Liver (tissue), 9 donors: ENCODE data around the gene XYLT2. TPM values are rescaled to one million over a fixed set of nuclear protein-coding genes. Genes with fewer than 3 reads are reported as not detected.

Source experiments
- DNase-seq: peaks from one replicate; pipeline ENCODE4 v3.0.0-alpha.2; 2017; ENCODE audit warnings: low spot score
- H3K27ac ChIP-seq, 2 donors: one replicate each; pipeline ENCODE4 v1.7.0; 2013; ENCODE audit warnings: inconsistent platforms in 2 of 2, low read length in 2 of 2, control low read depth in 1 of 2, low read depth in 1 of 2, mild to moderate bottlenecking in 1 of 2
- H3K27me3 ChIP-seq, 4 donors: one replicate each; pipeline versions ENCODE4 v1.6.1 to v1.7.0; 2013; ENCODE audit warnings: low read length in 3 of 4, inconsistent platforms in 1 of 4, mild to moderate bottlenecking in 1 of 4, moderate library complexity in 1 of 4; ENCODE audit not compliant: control insufficient read depth in 4 of 4, insufficient read depth in 4 of 4
- H3K36me3 ChIP-seq, 4 donors: one replicate each; pipeline versions ENCODE4 v1.6.1 to v1.7.0; 2013; ENCODE audit warnings: low read length in 3 of 4, mild to moderate bottlenecking in 3 of 4, low read depth in 1 of 4, moderate library complexity in 1 of 4; ENCODE audit not compliant: control insufficient read depth in 4 of 4, insufficient read depth in 3 of 4
- H3K4me1 ChIP-seq, 4 donors: one replicate each; pipeline versions ENCODE4 v1.6.1 to v1.7.0; 2013; ENCODE audit warnings: low read length in 3 of 4, mild to moderate bottlenecking in 3 of 4, moderate library complexity in 1 of 4; ENCODE audit not compliant: control insufficient read depth in 4 of 4, insufficient read depth in 4 of 4
- H3K4me3 ChIP-seq, 3 donors: one replicate each; pipeline versions ENCODE4 v1.6.1 to v1.7.0; 2013; ENCODE audit warnings: low read length in 3 of 3, control low read depth in 1 of 3, low read depth in 1 of 3, mild to moderate bottlenecking in 1 of 3
- H3K9ac ChIP-seq, 2 donors: one replicate each; pipeline ENCODE4 v1.7.0; 2013; ENCODE audit warnings: low read length in 2 of 2, mild to moderate bottlenecking in 2 of 2, moderate library complexity in 2 of 2, control low read depth in 1 of 2, low read depth in 1 of 2
- H3K9me3 ChIP-seq, 4 donors: one replicate each; pipeline versions ENCODE4 v1.6.1 to v1.7.0; 2013; ENCODE audit warnings: low read length in 3 of 4; ENCODE audit not compliant: control insufficient read depth in 4 of 4
- EGR1 ChIP-seq, 2 donors: IDR thresholded peaks; 2 replicates each; pipeline ENCODE4 v1.6.1; 2016 to 2018; ENCODE audit warnings: antibody characterized with exemption in 2 of 2, low read depth in 2 of 2
- FOXA1 ChIP-seq: IDR thresholded peaks from 2 replicates; pipeline ENCODE4 v1.6.1; 2016; ENCODE audit warnings: antibody characterized with exemption
- FOXA2 ChIP-seq: IDR thresholded peaks from 2 replicates; pipeline ENCODE4 v1.6.1; 2016; ENCODE audit warnings: antibody characterized with exemption
- HNF4A ChIP-seq, 2 donors: conservative IDR thresholded peaks; 2 replicates each; pipeline ENCODE4 v1.6.1; 2016; ENCODE audit warnings: antibody characterized with exemption in 2 of 2, mild to moderate bottlenecking in 2 of 2
- HNF4G ChIP-seq: IDR thresholded peaks from 2 replicates; pipeline ENCODE4 v1.6.1; 2016; ENCODE audit warnings: antibody characterized with exemption
- JUND ChIP-seq, 2 donors: IDR thresholded peaks; 2 replicates each; pipeline ENCODE4 v1.6.1; 2016; ENCODE audit warnings: antibody characterized with exemption in 2 of 2
- NR2F2 ChIP-seq: IDR thresholded peaks from 2 replicates; pipeline ENCODE4 v1.6.1; 2016; ENCODE audit warnings: antibody characterized with exemption
- RAD21 ChIP-seq, 2 donors: IDR thresholded peaks; 2 replicates each; pipeline ENCODE4 v1.6.1; 2016; ENCODE audit warnings: antibody characterized with exemption in 2 of 2, mild to moderate bottlenecking in 2 of 2
- RXRA ChIP-seq, 2 donors: IDR thresholded peaks; 2 replicates each; pipeline ENCODE4 v1.6.1; 2017 to 2018; ENCODE audit warnings: antibody characterized with exemption in 2 of 2, mild to moderate bottlenecking in 1 of 2
- SP1 ChIP-seq: IDR thresholded peaks from 2 replicates; pipeline ENCODE4 v1.6.1; 2018; ENCODE audit warnings: antibody characterized with exemption, mild to moderate bottlenecking
- TAF1 ChIP-seq: conservative IDR thresholded peaks from 2 replicates; pipeline ENCODE4 v1.6.1; 2016; ENCODE audit warnings: antibody characterized with exemption, mild to moderate bottlenecking
- YY1 ChIP-seq: IDR thresholded peaks from 2 replicates; pipeline ENCODE4 v1.6.1; 2016; ENCODE audit warnings: antibody characterized with exemption, mild to moderate bottlenecking
- WGBS: extraction: QIAGEN DNeasy Blood & Tissue Kit; methylation state at CpG from one replicate; pipeline ENCODE4 v1.1.7; 2013; 5-methylcytosine and 5-hydroxymethylcytosine counted together
- polyA plus RNA-seq, 2 donors: library from polyadenylated mRNA; stranded (reverse) in 1 of 2; unstranded in 1 of 2; fragments of 200-250 nt in 1 of 2; fragments of >200 nt in 1 of 2; fragmentation: Nextera tagmentation in 1 of 2; extraction: Ambion mirVana in 1 of 2; gene quantifications; one replicate each; pipeline versions ENCODE4 v1.2.1 to v1.2.3, GENCODE V29; 2013 to 2015
- total RNA-seq, 2 donors: library from RNA; depleted of rRNA; stranded (reverse); fragments of >200 nt; gene quantifications; one replicate each; pipeline ENCODE4 v1.2.3, GENCODE V29; 2014
- TF ChIP-seq, protein P1 (sequence below): IDR thresholded peaks from 2 replicates; pipeline ENCODE4 v1.6.1; 2016; ENCODE audit warnings: antibody characterized with exemption, mild to moderate bottlenecking
- TF ChIP-seq, protein P2 (sequence below): fragments of 150-350 bp; IDR thresholded peaks from 2 replicates; pipeline ENCODE4 v1.5.1; 2017; ENCODE audit warnings: improper control_type of control experiment, low read depth, low read length; ENCODE audit not compliant: missing input control
- TF ChIP-seq, protein P3 (sequence below): IDR thresholded peaks from 2 replicates; pipeline ENCODE4 v1.6.1; 2016; ENCODE audit warnings: antibody characterized with exemption
- TF ChIP-seq, protein P4 (sequence below): IDR thresholded peaks from 2 replicates; pipeline ENCODE4 v1.6.1; 2016; ENCODE audit warnings: antibody characterized with exemption
- TF ChIP-seq, protein P5 (sequence below): IDR thresholded peaks from 2 replicates; pipeline ENCODE4 v1.6.1; 2016; ENCODE audit warnings: antibody characterized with exemption
- donor health status: healthy.
- donor health status: healthy.
- donor health status: healthy.
- donor health status: healthy.
- donor health status: healthy.

XYLT2 gene
- total and polyA plus RNA-seq, 4 donors, result 5.3 to 11.3 (median 8.2) TPM

GRCh38 chr17:50326831-50327364 lies 19.0 kb upstream of the XYLT2 start:
- H3K9me3 ChIP-seq, result no peaks in the 10 kb centered on the region
- H3K9ac ChIP-seq, result no peak overlapping the region
- no peak overlapping the region for H3K4me3 ChIP-seq
- 76% methylated on average over 9 of the region's 9 CpGs for WGBS
- H3K27ac ChIP-seq, result no peak overlapping the region
- DNase-seq, result no peak
- H3K27me3 ChIP-seq, result no peaks in the 10 kb centered on the region
- H3K4me1 ChIP-seq, result no peaks in the 10 kb centered on the region
- H3K36me3 ChIP-seq, result no peaks in the 10 kb centered on the region
- no peak for TF ChIP-seq HNF4A (conservative IDR thresholded peaks at IDR 0.05)
- no peak for TF ChIP-seq FOXA1
- TF ChIP-seq EGR1 (IDR thresholded peaks at IDR 0.05; ENCODE audit: low read depth in 2 of 2), result no peak
- TF ChIP-seq, protein P1, sequence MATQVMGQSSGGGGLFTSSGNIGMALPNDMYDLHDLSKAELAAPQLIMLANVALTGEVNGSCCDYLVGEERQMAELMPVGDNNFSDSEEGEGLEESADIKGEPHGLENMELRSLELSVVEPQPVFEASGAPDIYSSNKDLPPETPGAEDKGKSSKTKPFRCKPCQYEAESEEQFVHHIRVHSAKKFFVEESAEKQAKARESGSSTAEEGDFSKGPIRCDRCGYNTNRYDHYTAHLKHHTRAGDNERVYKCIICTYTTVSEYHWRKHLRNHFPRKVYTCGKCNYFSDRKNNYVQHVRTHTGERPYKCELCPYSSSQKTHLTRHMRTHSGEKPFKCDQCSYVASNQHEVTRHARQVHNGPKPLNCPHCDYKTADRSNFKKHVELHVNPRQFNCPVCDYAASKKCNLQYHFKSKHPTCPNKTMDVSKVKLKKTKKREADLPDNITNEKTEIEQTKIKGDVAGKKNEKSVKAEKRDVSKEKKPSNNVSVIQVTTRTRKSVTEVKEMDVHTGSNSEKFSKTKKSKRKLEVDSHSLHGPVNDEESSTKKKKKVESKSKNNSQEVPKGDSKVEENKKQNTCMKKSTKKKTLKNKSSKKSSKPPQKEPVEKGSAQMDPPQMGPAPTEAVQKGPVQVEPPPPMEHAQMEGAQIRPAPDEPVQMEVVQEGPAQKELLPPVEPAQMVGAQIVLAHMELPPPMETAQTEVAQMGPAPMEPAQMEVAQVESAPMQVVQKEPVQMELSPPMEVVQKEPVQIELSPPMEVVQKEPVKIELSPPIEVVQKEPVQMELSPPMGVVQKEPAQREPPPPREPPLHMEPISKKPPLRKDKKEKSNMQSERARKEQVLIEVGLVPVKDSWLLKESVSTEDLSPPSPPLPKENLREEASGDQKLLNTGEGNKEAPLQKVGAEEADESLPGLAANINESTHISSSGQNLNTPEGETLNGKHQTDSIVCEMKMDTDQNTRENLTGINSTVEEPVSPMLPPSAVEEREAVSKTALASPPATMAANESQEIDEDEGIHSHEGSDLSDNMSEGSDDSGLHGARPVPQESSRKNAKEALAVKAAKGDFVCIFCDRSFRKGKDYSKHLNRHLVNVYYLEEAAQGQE, result no peak
- TF ChIP-seq, protein P2, sequence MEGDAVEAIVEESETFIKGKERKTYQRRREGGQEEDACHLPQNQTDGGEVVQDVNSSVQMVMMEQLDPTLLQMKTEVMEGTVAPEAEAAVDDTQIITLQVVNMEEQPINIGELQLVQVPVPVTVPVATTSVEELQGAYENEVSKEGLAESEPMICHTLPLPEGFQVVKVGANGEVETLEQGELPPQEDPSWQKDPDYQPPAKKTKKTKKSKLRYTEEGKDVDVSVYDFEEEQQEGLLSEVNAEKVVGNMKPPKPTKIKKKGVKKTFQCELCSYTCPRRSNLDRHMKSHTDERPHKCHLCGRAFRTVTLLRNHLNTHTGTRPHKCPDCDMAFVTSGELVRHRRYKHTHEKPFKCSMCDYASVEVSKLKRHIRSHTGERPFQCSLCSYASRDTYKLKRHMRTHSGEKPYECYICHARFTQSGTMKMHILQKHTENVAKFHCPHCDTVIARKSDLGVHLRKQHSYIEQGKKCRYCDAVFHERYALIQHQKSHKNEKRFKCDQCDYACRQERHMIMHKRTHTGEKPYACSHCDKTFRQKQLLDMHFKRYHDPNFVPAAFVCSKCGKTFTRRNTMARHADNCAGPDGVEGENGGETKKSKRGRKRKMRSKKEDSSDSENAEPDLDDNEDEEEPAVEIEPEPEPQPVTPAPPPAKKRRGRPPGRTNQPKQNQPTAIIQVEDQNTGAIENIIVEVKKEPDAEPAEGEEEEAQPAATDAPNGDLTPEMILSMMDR, result no peak
- no peak for TF ChIP-seq YY1
- TF ChIP-seq, protein P3, sequence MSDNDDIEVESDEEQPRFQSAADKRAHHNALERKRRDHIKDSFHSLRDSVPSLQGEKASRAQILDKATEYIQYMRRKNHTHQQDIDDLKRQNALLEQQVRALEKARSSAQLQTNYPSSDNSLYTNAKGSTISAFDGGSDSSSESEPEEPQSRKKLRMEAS, result no peak
- TF ChIP-seq, protein P4, sequence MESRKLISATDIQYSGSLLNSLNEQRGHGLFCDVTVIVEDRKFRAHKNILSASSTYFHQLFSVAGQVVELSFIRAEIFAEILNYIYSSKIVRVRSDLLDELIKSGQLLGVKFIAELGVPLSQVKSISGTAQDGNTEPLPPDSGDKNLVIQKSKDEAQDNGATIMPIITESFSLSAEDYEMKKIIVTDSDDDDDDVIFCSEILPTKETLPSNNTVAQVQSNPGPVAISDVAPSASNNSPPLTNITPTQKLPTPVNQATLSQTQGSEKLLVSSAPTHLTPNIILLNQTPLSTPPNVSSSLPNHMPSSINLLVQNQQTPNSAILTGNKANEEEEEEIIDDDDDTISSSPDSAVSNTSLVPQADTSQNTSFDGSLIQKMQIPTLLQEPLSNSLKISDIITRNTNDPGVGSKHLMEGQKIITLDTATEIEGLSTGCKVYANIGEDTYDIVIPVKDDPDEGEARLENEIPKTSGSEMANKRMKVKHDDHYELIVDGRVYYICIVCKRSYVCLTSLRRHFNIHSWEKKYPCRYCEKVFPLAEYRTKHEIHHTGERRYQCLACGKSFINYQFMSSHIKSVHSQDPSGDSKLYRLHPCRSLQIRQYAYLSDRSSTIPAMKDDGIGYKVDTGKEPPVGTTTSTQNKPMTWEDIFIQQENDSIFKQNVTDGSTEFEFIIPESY, result no peak
- no peak for TF ChIP-seq HNF4G
- no peak for TF ChIP-seq SP1
- TF ChIP-seq RAD21 (IDR thresholded peaks at IDR 0.05), result no peak
- no peak for TF ChIP-seq TAF1

DNA sequence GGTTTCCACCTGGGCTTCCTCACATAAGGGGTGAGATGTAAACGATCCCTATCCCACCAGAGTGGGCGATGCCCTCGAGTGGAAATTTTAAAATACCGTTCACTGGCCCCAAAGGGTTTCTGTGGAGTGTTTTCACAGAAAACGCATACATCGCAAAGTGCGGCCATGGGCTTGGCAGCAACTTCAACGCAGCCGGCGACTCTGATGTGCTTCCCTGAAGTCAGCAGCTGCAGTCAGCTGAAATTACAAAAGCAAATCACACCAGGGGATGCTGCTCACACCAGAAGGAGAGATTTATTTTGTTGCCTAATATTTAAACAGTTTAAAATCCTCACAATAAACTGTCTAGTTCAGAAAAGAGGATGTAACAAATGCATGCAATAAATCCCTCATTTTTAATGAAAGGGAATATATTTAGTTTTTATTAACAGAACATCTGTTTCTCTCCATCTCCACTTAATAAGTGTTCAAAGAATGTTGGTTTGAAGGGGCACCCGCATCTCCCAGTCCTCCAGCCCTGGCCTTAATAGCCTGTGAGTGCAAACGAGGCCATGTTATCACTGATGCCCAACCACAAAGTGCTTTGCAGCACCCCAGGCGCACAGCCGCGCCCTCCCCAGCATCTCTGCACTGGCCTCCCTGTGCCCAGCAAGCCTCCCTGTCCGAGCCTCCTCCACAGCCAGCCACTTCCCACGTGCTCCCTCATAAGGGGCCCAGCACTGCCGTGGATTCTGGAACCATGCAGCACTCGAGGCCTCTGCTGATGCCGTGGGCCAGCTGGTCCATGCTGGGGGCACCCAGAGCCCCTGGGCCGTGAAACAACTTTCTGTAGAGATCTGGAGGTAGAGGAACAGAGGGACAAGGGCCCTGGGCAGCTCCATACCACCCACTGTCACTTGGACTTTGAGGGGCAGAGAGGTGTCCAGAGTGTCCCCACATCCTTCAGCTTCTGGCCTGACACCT lies 17.3 kb upstream of the XYLT2 start:
- 83% methylated on average over 21 of the region's 21 CpGs for WGBS
- Histone ChIP-seq H3K9me3 (no peaks in the 10 kb centered on the region), H3K27me3 (no peaks in the 10 kb centered on the region), H3K27ac (no peak overlapping the region), H3K36me3 (no peaks in the 10 kb centered on the region), H3K4me3 (no peak overlapping the region), H3K4me1 (no peaks in the 10 kb centered on the region), H3K9ac (no peak overlapping the region)
- DNase-seq, result no peak
- TF ChIP-seq, protein P3, result no peak
- no peak for TF ChIP-seq TAF1
- no peak for TF ChIP-seq EGR1 (IDR thresholded peaks at IDR 0.05; ENCODE audit: low read depth in 2 of 2)
- TF ChIP-seq, protein P1, result no peak
- no peak for TF ChIP-seq SP1
- no peak for TF ChIP-seq FOXA1
- no peak for TF ChIP-seq JUND (IDR thresholded peaks at IDR 0.05)
- no peak for TF ChIP-seq RAD21 (IDR thresholded peaks at IDR 0.05)
- no peak for TF ChIP-seq YY1
- TF ChIP-seq RXRA (IDR thresholded peaks at IDR 0.05), result no peak
- no peak for TF ChIP-seq FOXA2
- TF ChIP-seq, protein P5, sequence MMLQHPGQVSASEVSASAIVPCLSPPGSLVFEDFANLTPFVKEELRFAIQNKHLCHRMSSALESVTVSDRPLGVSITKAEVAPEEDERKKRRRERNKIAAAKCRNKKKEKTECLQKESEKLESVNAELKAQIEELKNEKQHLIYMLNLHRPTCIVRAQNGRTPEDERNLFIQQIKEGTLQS, result no peak
- no peak for TF ChIP-seq NR2F2
- TF ChIP-seq HNF4G, result no peak
